Esophagus squamous epithelium (tissue), 4 donors: Measurements from ENCODE around the gene LIN52.

Source experiments
- CTCF ChIP-seq, 6 experiments: fragments of 450-650 bp in 4 of 6; fragments of 200-600 bp in 2 of 6; sonication (generic) in 2 of 6; IDR thresholded peaks; one replicate each; pipeline ENCODE4 v1.5.1; 2016 to 2019; ENCODE audit warnings: antibody characterized with exemption in 6 of 6, mild to moderate bottlenecking in 4 of 6, moderate library complexity in 4 of 6
- POLR2A ChIP-seq, 4 donors: fragments of 450-650 bp; IDR thresholded peaks; one replicate each; pipeline ENCODE4 v1.6.1; 2017; ENCODE audit warnings: antibody characterized with exemption in 4 of 4, mild to moderate bottlenecking in 4 of 4, moderate library complexity in 3 of 4

GRCh38 chr14:74155287-74155686 is 70.5 kb downstream of the LIN52 start:
- TF ChIP-seq CTCF (IDR thresholded peaks at IDR 0.05), result no peak
- no peak for TF ChIP-seq POLR2A (IDR thresholded peaks at IDR 0.05)
